DOHH2 (cell line): ENCODE data around the gene ATP10A.

Source experiments
- CTCF ChIP-seq: fragments of 200-600 bp; sonication (generic); IDR thresholded peaks from one replicate; pipeline ENCODE4 v1.5.1; 2014; ENCODE audit warnings: antibody characterized with exemption, mild to moderate bottlenecking, low read depth, low read length; ENCODE audit not compliant: poor library complexity, severe bottlenecking
- EZH2phosphoT487 ChIP-seq: fragments of 200-600 bp; sonication (generic); IDR thresholded peaks from 2 replicates; pipeline ENCODE4 v1.6.1; 2017; ENCODE audit warnings: borderline replicate concordance, mild to moderate bottlenecking, antibody characterized with exemption, low read length, moderate library complexity, mixed read lengths

- TF ChIP-seq CTCF: no peak
- no peak for TF ChIP-seq EZH2phosphoT487
These were observed 18.6 kb downstream of the ATP10A start for GRCh38 chr15:25844542-25844941.
